Measurements from ENCODE around the gene GRIK1. TPM values are rescaled to one million over a fixed set of nuclear protein-coding genes. Genes with fewer than 3 reads are reported as not detected.

GRIK1 gene
- total and polyA plus RNA-seq, 12 donors = not detected

- Histone ChIP-seq H3K9me3 (no peaks in the 10 kb centered on the region), H3K27ac (no peak overlapping the region)
- WGBS, 2 donors = 77 to 79% methylated on average over 4 of the region's 4 CpGs
Measured at GRCh38 chr21:29604076-29604475, 335.7 kb downstream of the GRIK1 start.

GRCh38 chr21:29601047-29601446 lies 338.7 kb downstream of the GRIK1 start:
- no peak for TF ChIP-seq CTCF (IDR thresholded peaks at IDR 0.05)
- WGBS, 2 donors = 89 to 90% methylated on average over 4 of the region's 4 CpGs
- Histone ChIP-seq H3K4me1 (no peaks in the 10 kb centered on the region), H3K36me3 (no peaks in the 10 kb centered on the region), H3K27ac (no peak overlapping the region), H3K27me3 (no peaks in the 10 kb centered on the region), H3K4me3 (no peak overlapping the region), H3K9me3 (no peaks in the 10 kb centered on the region)
- ATAC-seq = no peak
- intact Hi-C loops (cut with DNase I) = no loop called here
- no peak for DNase-seq

More at GRCh38 chr21:29604076-29604475, 335.7 kb downstream of the GRIK1 start:
- Histone ChIP-seq H3K36me3 (no peaks in the 10 kb centered on the region), H3K4me3 (no peak overlapping the region), H3K4me1 (no peaks in the 10 kb centered on the region), H3K27me3 (no peaks in the 10 kb centered on the region)
- intact Hi-C loops (cut with DNase I) = no loop called here
- ATAC-seq = no peak
- TF ChIP-seq CTCF (IDR thresholded peaks at IDR 0.05) = no peak
- no peak for DNase-seq

- Histone ChIP-seq H3K9me3 (no peaks in the 10 kb centered on the region), H3K4me3 (no peak overlapping the region), H3K27me3 (peaks cover 0 to 4% (median 0%) of the 10 kb centered on the region in 7 donors), H3K4me1 (no peaks in the 10 kb centered on the region), H3K27ac (no peak overlapping the region), H3K36me3 (no peaks in the 10 kb centered on the region)
- TF ChIP-seq CTCF (IDR thresholded peaks at IDR 0.05) = no peak
- WGBS, 2 donors = 81 to 85% methylated on average over 1 of the region's 1 CpG
- no peak for ATAC-seq
- no peak for DNase-seq
- intact Hi-C loops (cut with DNase I) = no loop called here
Measured at GRCh38 chr21:29586696-29587095, 353.1 kb downstream of the GRIK1 start.

- intact Hi-C loops (cut with DNase I) = no loop called here
- no peak overlapping the region for H3K27ac ChIP-seq
- no peaks in the 10 kb centered on the region for H3K9me3 ChIP-seq
- ATAC-seq (no peak), DNase-seq (no peak)
- H3K4me1 ChIP-seq = no peaks in the 10 kb centered on the region
- no peak overlapping the region for H3K4me3 ChIP-seq
- H3K27me3 ChIP-seq = peaks cover 0 to 2% (median 0%) of the 10 kb centered on the region in 7 donors
- 95 to 98% methylated on average over 3 of the region's 3 CpGs for WGBS, 2 donors
- H3K36me3 ChIP-seq = no peaks in the 10 kb centered on the region
- TF ChIP-seq CTCF (IDR thresholded peaks at IDR 0.05) = no peak
Measured at GRCh38 chr21:29585462-29585861, 354.3 kb downstream of the GRIK1 start.

Data from heart right ventricle (tissue), 16 donors.